Esophagus muscularis mucosa (tissue), 3 donors: ENCODE results near the gene GRK1.

Experiments used
- CTCF ChIP-seq, 3 experiments: fragments of 200-600 bp in 2 of 3; fragments of 450-650 bp in 1 of 3; sonication (generic) in 2 of 3; IDR thresholded peaks; one replicate each; pipeline ENCODE4 v1.5.1; 2017 to 2019; ENCODE audit warnings: antibody characterized with exemption in 3 of 3, mild to moderate bottlenecking in 2 of 3, moderate library complexity in 1 of 3
- POLR2A ChIP-seq: fragments of 450-650 bp; IDR thresholded peaks from one replicate; pipeline ENCODE4 v1.6.1; 2017; ENCODE audit warnings: antibody characterized with exemption, moderate library complexity, mild to moderate bottlenecking, low read depth

- TF ChIP-seq CTCF (IDR thresholded peaks at IDR 0.05), result no peak
- TF ChIP-seq POLR2A, result no peak
These were observed 67.2 kb downstream of the GRK1 start for GRCh38 chr13:113734099-113734825.
